K562 (cell line): ENCODE measurements around the gene RAB3D. TPM values are rescaled to one million over a fixed set of nuclear protein-coding genes. Genes with fewer than 3 reads are reported as not detected.

ENCODE experiments used
- ATAC-seq: fragments of 200-7000 bp; cut with Tn5 transposase; 3 replicates; pipeline ENCODE4 v1.9.1; 2020; ENCODE audit warnings: moderate library complexity
- BruUV-seq: library from RNA; stranded (reverse); fragments of 400-500 nt; replicated peaks from 2 replicates; lab custom pipeline; 2021; lab: Mats Ljungman, UMichigan
- CTCF ChIA-PET: fragments of 300-600 bp; formaldehyde crosslinking; extraction: SDS; loops from one replicate; lab custom pipeline; 2021; ENCODE audit warnings: low intra/inter-chr PET ratio; lab: Yijun Ruan, JAX
- POLR2A ChIA-PET: fragments of 300-600, 350-650 bp; sonication (Branson Sonifier 250); formaldehyde crosslinking; extraction: SDS; loops from one replicate; lab custom pipeline; 2021; ENCODE audit warnings: antibody characterized with exemption, inconsistent platforms; lab: Yijun Ruan, JAX
- DNase-seq, 4 experiments: peaks; one replicate each; pipeline versions ENCODE4 v3.0.0 to v3.0.0-alpha.2; 2011 to 2018; ENCODE audit warnings: low spot score in 3 of 4, mixed read lengths in 3 of 4; ENCODE audit errors: extremely low read depth in 1 of 4
- FAIRE-seq: peaks from 2 replicates; lab custom pipeline; 2011; peaks lifted over from hg19 to GRCh38; lab: Jason Lieb, UNC
- H2AFZ ChIP-seq: 2 replicates; pipeline ENCODE4 v1.6.0; 2011; ENCODE audit warnings: low read depth, low read length, control low read depth, inconsistent platforms
- H3K27ac ChIP-seq: fragments of 200-600 bp; 3 replicates; pipeline ENCODE4 v1.8.0; 2011; ENCODE audit warnings: low read depth, mild to moderate bottlenecking, control low read depth, inconsistent platforms, low read length, moderate library complexity, mixed read lengths; ENCODE audit errors: extremely low read depth
- H3K27me3 ChIP-seq, 2 experiments: fragments of 300-600 bp in 1 of 2; 2 replicates in 1 of 2; 3 replicates in 1 of 2; pipeline versions ENCODE4 v1.6.0 to v1.8.0; 2011; ENCODE audit warnings: inconsistent platforms in 2 of 2, low read length in 2 of 2, mild to moderate bottlenecking in 1 of 2, mixed read lengths in 1 of 2, moderate library complexity in 1 of 2; ENCODE audit not compliant: control insufficient read depth in 2 of 2, insufficient read depth in 2 of 2
- H3K36me3 ChIP-seq: fragments of 300-600 bp; 3 replicates; pipeline ENCODE4 v1.8.0; 2011; ENCODE audit warnings: mild to moderate bottlenecking, low read length, inconsistent platforms; ENCODE audit not compliant: control insufficient read depth, insufficient read depth
- H3K4me1 ChIP-seq, 2 experiments: fragments of 200-600 bp in 1 of 2; replicated peaks in 1 of 2; 2 replicates in 1 of 2; 3 replicates in 1 of 2; pipeline versions ENCODE4 v1.5.1 to v1.8.0; 2011; ENCODE audit warnings: inconsistent platforms in 2 of 2, low read length in 2 of 2, mild to moderate bottlenecking in 1 of 2, mixed read lengths in 1 of 2, moderate library complexity in 1 of 2; ENCODE audit not compliant: control insufficient read depth in 2 of 2, insufficient read depth in 2 of 2
- H3K4me2 ChIP-seq: 2 replicates; pipeline ENCODE4 v1.6.1; 2011; ENCODE audit warnings: low read length, control low read depth, inconsistent platforms, mixed read lengths; ENCODE audit not compliant: insufficient read depth
- H3K4me3 ChIP-seq: fragments of 200-600 bp; sonication (generic), shearing (Covaris generic); 2 replicates; pipeline ENCODE4 v1.5.1; 2016; ENCODE audit warnings: control low read depth, inconsistent platforms
- H3K79me2 ChIP-seq: fragments of 200-600 bp; 3 replicates; pipeline ENCODE4 v1.8.0; 2011; ENCODE audit warnings: low read length, inconsistent platforms; ENCODE audit not compliant: control insufficient read depth, insufficient read depth
- H3K9ac ChIP-seq, 2 experiments: 2 replicates each; pipeline versions ENCODE4 v1.6.0 to v1.6.1; 2011; ENCODE audit warnings: low read depth in 2 of 2, low read length in 2 of 2, control low read depth in 1 of 2, inconsistent platforms in 1 of 2, mild to moderate bottlenecking in 1 of 2, mixed read lengths in 1 of 2; ENCODE audit not compliant: insufficient read depth in 1 of 2
- H3K9me1 ChIP-seq: one replicate; pipeline ENCODE4 v1.6.0; 2011; ENCODE audit warnings: inconsistent platforms, mild to moderate bottlenecking, low read length, moderate library complexity; ENCODE audit not compliant: control insufficient read depth, insufficient read depth
- H3K9me3 ChIP-seq: replicated peaks from 2 replicates; pipeline ENCODE4 v1.5.1; 2011; ENCODE audit warnings: low read depth, low read length, inconsistent platforms; ENCODE audit not compliant: control insufficient read depth, insufficient read depth
- H4K20me1 ChIP-seq: replicated peaks from 2 replicates; pipeline ENCODE4 v1.6.1; 2011; ENCODE audit warnings: low read length, inconsistent platforms, mixed read lengths; ENCODE audit not compliant: control insufficient read depth, insufficient read depth
- MXI1 ChIP-seq: IDR thresholded peaks from 2 replicates; pipeline ENCODE4 v1.6.1; 2011; ENCODE audit warnings: low read depth, mild to moderate bottlenecking, improper control_type of control experiment, low read length
- NFIC ChIP-seq: fragments of 450-650 bp; IDR thresholded peaks from 2 replicates; pipeline ENCODE4 v1.6.1; 2017; ENCODE audit warnings: mild to moderate bottlenecking, inconsistent platforms
- PRDM10 ChIP-seq: fragments of 450-650 bp; IDR thresholded peaks from 2 replicates; pipeline ENCODE4 v1.6.1; 2018; ENCODE audit not compliant: partially characterized antibody
- SMAD2 ChIP-seq: fragments of 150-350 bp; IDR thresholded peaks from 2 replicates; pipeline ENCODE4 v1.6.1; 2014; ENCODE audit warnings: low read depth, mild to moderate bottlenecking, low read length
- SOX6 ChIP-seq: fragments of 450-650 bp; IDR thresholded peaks from 2 replicates; pipeline ENCODE4 v1.6.1; 2014; ENCODE audit warnings: mild to moderate bottlenecking
- WGBS: fragments of 100-300 bp; shearing (Covaris generic); methylation state at CpG from one replicate; pipeline ENCODE4 v1.1.6; 2016; ENCODE audit warnings: low coverage, mixed read lengths; ENCODE audit not compliant: insufficient coverage; ENCODE audit errors: missing lambda C conversion rate; 5-methylcytosine and 5-hydroxymethylcytosine counted together
- in situ Hi-C: fragments of 300-500 bp; cut with MboI; formaldehyde crosslinking; loops from 4 replicates; pipeline ENCODE4 v1.15.0; 2018; ENCODE audit warnings: inconsistent platforms, mixed read lengths
- intact Hi-C: fragments of 100-400 bp; cut with micrococcal nuclease; formaldehyde crosslinking; loops from 2 replicates; pipeline ENCODE4 v1.14.2; 2022
- polyA plus RNA-seq, 8 experiments: library from polyadenylated mRNA; depleted of rRNA in 4 of 8; stranded (reverse) in 5 of 8; unstranded in 3 of 8; fragments of >200 nt; fragmentation: Nextera tagmentation in 2 of 8; fragmentation: Illumina TruSeq in 1 of 8; extraction: Ambion mirVana in 2 of 8; extraction: Trizol in 1 of 8; gene quantifications; 2 replicates each; pipeline versions ENCODE4 v1.2.1 to v1.2.3, GENCODE V29; 2011 to 2014; ENCODE audit warnings: inconsistent platforms in 1 of 8, missing spikeins in 1 of 8
- total RNA-seq, 7 experiments: library from RNA; depleted of rRNA in 6 of 7; stranded (reverse); fragments of >200 nt in 6 of 7; fragmentation: Illumina TruSeq in 2 of 7; extraction: Trizol in 2 of 7; gene quantifications; 2 replicates each; pipeline versions ENCODE4 v1.2.1 to v1.2.3, GENCODE V29; 2011 to 2021; ENCODE audit warnings: low replicate concordance in 1 of 7

The RAB3D gene
- total and polyA plus RNA-seq, 9 of the 15 experiments (the other 6 are each of a cell fraction or from before 2014, with no cell fraction given): 0.34 to 3.3 (median 1.3) TPM

DNA sequence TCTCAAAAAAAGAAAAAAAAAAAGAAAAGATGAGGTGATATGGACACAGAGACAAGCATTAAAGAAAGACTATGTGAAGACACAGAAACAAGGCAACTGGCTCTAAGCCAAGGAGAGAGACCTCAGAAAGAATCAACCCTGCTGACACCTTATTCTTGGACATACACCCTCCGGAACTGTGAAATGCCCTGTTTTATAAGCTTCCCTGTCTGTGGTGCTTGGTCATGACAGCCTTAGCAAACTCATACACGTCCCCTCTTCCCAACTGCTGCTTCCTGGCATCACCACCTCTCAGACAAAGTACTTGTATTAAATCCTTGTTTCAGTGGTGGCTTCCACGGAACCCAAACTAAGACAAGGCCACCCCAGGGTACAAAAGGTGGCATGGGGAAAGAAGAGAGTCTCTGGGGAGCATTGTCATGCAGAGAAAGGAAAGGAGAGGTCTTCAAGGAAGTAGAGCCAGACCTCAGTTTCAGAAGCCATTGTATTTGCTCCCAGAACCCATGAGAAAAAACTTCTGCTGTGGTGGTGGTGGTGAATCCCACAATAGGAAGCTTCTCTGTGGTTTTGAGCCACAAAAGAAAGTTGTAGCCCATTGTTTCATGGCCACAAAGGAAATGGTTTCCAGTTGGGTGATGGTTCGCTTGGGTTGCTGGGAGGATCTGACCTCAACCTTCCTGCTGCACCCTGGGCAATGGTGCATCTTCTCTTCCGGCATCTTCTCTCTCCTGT is 59.8 kb downstream of the RAB3D start:
- TF ChIP-seq NFIC (peak; percentile 75), MXI1 (no peak), SOX6 (peak; percentile 24; the same call in 1 of the 2 replicates), PRDM10 (peak; percentile 25), SMAD2 (no peak)
- DNase-seq (no peak), FAIRE-seq (no peak), ATAC-seq (no peak)
- Histone ChIP-seq H3K4me3 (no peak overlapping the region), H3K27me3 (peaks cover 8 to 48% of the 10 kb centered on the region in 2 experiments; a peak in 4 of 5 replicates), H2AFZ (no peak overlapping the region), H3K4me1 (no peaks in the 10 kb centered on the region; a peak in 1 of 5 replicates), H4K20me1 (no peaks in the 10 kb centered on the region), H3K4me2 (no peak overlapping the region), H3K9me3 (no peaks in the 10 kb centered on the region), H3K9me1 (no peaks in the 10 kb centered on the region), H3K36me3 (no peaks in the 10 kb centered on the region), H3K9ac (no peak overlapping the region), H3K79me2 (no peaks in the 10 kb centered on the region), H3K27ac (no peak overlapping the region)
- in situ Hi-C loops: no loop called here
- intact Hi-C loops: no loop called here
- BruUV-seq: no TSS peak
- WGBS: 6% methylated on average over 4 of the region's 5 CpGs
- ChIA-PET CTCF (no interaction called here), POLR2A (interaction anchor here (0.6 kb wide), 1 partner anchor 129 kb away, joined by 4 read pairs; no protein-coding TSS in a partner anchor)
